Measurements from ENCODE around the gene CCDC149. TPM values are rescaled to one million over a fixed set of nuclear protein-coding genes. Genes with fewer than 3 reads are reported as not detected.

The CCDC149 gene
- total and polyA plus RNA-seq, 8 donors = 14.3 to 25.3 (median 20.3) TPM

- Histone ChIP-seq H3K9me3 (no peaks in the 10 kb centered on the region), H3K4me3 (no peak overlapping the region), H3K27ac (no peak overlapping the region), H3K36me3 (peaks cover 0 to 5% (median 2%) of the 10 kb centered on the region in 3 donors), H3K4me1 (no peaks in the 10 kb centered on the region), H3K27me3 (no peaks in the 10 kb centered on the region)
- no peak for FAIRE-seq
- no peak for TF ChIP-seq CTCF (IDR thresholded peaks at IDR 0.05)
- ATAC-seq = no peak
- 93 to 94% methylated on average over 5 of the region's 5 CpGs for WGBS, 2 donors
- DNase-seq = no peak
- intact Hi-C loops (cut with DNase I) = no loop called here
These were observed 15.9 kb downstream of the CCDC149 start for GRCh38 chr4:24896977-24897376.

- H3K27ac ChIP-seq = no peak overlapping the region
- H3K36me3 ChIP-seq = peaks cover 0 to 11% (median 2%) of the 10 kb centered on the region in 3 donors
- no peaks in the 10 kb centered on the region for H3K27me3 ChIP-seq
- intact Hi-C loops (cut with DNase I) = no loop called here
- no peaks in the 10 kb centered on the region for H3K4me1 ChIP-seq
- FAIRE-seq (no peak), ATAC-seq (no peak), DNase-seq (no peak)
- H3K4me3 ChIP-seq = no peak overlapping the region
- no peak for TF ChIP-seq CTCF (IDR thresholded peaks at IDR 0.05)
- H3K9me3 ChIP-seq = no peaks in the 10 kb centered on the region
- WGBS, 2 donors = 64 to 81% methylated on average over 3 of the region's 3 CpGs
These were observed 16.8 kb downstream of the CCDC149 start for GRCh38 chr4:24896056-24896455.

- ATAC-seq = no peak
These were observed 17.4 kb downstream of the CCDC149 start for GRCh38 chr4:24895461-24895860.

GRCh38 chr4:24894846-24895245, 18.0 kb downstream of the CCDC149 start:
- ATAC-seq (no peak), DNase-seq (no peak), FAIRE-seq (no peak)
- no peak overlapping the region for H3K4me3 ChIP-seq
- H3K27ac ChIP-seq = no peak overlapping the region
- H3K27me3 ChIP-seq = no peaks in the 10 kb centered on the region
- intact Hi-C loops (cut with DNase I) = no loop called here
- WGBS, 2 donors = 93 to 96% methylated on average over 9 of the region's 9 CpGs
- TF ChIP-seq CTCF (IDR thresholded peaks at IDR 0.05) = no peak
- H3K36me3 ChIP-seq = peaks cover 0 to 11% (median 2%) of the 10 kb centered on the region in 3 donors
- no peaks in the 10 kb centered on the region for H3K4me1 ChIP-seq
- H3K9me3 ChIP-seq = no peaks in the 10 kb centered on the region

More at GRCh38 chr4:24895461-24895860, 17.4 kb downstream of the CCDC149 start:
- H3K4me3 ChIP-seq = no peak overlapping the region
- no peaks in the 10 kb centered on the region for H3K9me3 ChIP-seq
- peaks cover 0 to 11% (median 2%) of the 10 kb centered on the region in 3 donors for H3K36me3 ChIP-seq
- intact Hi-C loops (cut with DNase I) = no loop called here
- H3K4me1 ChIP-seq = no peaks in the 10 kb centered on the region
- H3K27ac ChIP-seq = no peak overlapping the region
- H3K27me3 ChIP-seq = no peaks in the 10 kb centered on the region
- TF ChIP-seq CTCF (IDR thresholded peaks at IDR 0.05) = no peak
- 90 to 95% methylated on average over 1 of the region's 1 CpG for WGBS, 2 donors
- FAIRE-seq (no peak), DNase-seq (no peak)

- no peak for FAIRE-seq
- WGBS, 2 donors = 73 to 96% methylated on average over 1 of the region's 1 CpG
- peaks cover 0 to 11% (median 2%) of the 10 kb centered on the region in 3 donors for H3K36me3 ChIP-seq
- no peak for ATAC-seq
- no peaks in the 10 kb centered on the region for H3K27me3 ChIP-seq
- no peaks in the 10 kb centered on the region for H3K4me1 ChIP-seq
- H3K9me3 ChIP-seq = no peaks in the 10 kb centered on the region
- no peak for TF ChIP-seq CTCF (IDR thresholded peaks at IDR 0.05)
- no peak overlapping the region for H3K4me3 ChIP-seq
- intact Hi-C loops (cut with DNase I) = no loop called here
- H3K27ac ChIP-seq = no peak overlapping the region
- no peak for DNase-seq
These were observed 18.6 kb downstream of the CCDC149 start for GRCh38 chr4:24894243-24894642.

All from pancreas (tissue), 10 donors.